GM21381 (cell line): ENCODE data around the gene ARRDC5.
"Not testable (repeated sequence)": the region's sequence is repeated elsewhere in the genome, so short reads cannot be mapped to it uniquely, and the experiment has no call there.

Experiments
- ATAC-seq: cut with Tn5 transposase; IDR thresholded peaks from one replicate; pipeline ENCODE4 v1.9.1; 2021; ENCODE audit warnings: mild to moderate bottlenecking, moderate library complexity; ENCODE audit not compliant: unreplicated experiment

Gene ARRDC5

DNA sequence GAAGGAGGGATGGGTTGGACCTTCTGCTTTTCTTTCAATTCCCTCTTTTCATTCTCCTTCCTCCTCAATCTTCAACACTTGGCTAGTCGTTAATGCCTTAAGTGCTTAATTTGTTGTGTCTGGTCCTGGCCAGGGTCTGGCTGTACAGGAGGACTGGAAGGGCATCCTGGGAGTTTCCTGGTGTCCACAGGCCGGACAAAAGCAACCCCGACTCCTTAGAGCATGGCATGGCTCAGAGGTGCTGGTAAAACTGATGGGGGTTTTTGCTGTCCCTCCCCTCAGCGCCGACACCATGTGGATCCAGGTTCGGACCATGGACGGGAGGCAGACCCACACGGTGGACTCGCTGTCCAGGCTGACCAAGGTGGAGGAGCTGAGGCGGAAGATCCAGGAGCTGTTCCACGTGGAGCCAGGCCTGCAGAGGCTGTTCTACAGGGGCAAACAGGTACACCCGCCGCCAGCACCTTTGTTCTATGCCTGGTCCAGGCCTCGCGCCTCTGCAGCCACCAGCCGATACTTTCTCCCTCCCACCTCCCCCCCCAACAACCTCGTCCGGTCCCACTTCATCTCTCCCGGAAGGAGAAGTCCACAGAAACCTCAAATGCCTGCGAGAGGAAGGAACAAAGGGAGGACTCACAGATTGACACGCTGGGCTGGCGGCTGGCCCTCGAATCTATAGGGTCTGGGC is 8.0 kb upstream of the ARRDC5 start:
- no peak for ATAC-seq

DNA sequence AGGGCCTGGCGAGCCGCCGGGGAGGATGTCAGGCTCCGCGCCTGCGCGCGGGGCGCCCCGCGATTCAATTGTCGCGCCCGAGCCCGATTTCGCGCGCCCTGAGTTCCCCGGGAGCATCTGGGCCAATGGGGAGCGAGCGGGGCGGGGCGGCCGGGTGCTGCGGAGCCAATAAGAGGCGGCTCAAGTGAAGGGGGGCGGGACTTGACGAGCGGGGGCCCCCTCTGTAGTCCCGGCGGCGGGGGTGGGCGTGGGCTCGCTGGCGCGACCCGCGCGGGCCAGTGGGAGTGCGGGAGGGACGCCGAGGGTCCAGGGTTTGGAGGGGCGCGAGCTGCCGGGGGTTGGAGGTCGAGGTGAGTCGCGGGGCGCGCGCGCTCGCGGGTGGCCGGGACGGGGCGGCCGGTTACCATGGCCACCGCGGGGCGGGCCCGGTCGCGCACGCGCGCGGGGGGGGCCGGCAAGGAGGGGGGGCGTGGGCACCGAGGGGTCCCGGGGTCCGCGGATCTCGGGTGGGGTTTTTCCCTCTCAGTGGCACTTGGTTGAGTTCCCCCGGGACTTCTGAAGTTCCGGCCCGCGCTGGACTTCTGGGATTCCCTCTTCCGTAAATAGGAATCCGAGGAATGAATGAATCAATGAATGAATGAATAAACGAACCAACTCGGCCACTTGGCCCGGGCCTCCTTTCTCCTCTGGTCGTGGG is 7.3 kb upstream of the ARRDC5 start:
- peak; percentile 69 for ATAC-seq

DNA sequence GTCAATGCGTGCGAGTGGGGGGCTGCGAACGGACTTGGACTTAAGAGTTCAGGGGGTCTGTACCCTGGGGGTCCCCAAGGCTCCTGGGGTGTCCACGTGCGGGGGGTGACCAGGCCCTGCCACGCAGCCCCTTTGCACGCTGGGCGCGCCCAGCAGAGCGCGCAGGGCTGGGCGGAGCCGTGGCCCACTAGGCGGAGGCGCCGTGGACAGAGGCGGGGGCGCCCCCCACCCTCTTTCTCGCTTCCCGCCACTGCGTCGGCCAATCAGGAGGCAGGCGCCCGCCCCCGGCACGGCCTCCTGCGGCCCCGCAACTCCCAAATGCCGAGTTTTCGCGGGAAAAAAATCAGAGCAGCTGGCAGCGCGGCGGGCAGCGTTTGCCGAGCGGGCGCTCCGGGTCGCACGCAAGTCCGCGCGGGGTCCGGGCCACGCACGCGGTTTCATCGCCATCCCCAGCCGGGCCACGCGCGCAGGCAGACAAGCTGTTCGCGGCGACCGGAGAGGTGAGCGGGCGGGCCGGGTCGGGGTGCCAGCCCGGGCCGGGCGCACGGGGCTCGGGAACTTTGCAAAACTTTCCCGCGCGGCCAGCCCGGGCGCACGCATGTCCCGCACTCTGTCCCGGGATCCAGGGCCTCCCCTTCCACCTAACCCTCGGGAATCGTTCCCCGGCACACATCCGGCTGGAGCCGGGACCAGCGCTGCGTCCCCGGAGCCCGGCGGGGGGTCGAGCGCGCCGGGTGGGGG is 6.6 kb upstream of the ARRDC5 start, which contains the start of gene UHRF1:
Gene UHRF1 (plus strand): TSS at position 346 of the 741 bp plus-strand sequence. CDS start 1,385 bp downstream, outside the sequence.
- ATAC-seq, result peak; percentile 30

DNA sequence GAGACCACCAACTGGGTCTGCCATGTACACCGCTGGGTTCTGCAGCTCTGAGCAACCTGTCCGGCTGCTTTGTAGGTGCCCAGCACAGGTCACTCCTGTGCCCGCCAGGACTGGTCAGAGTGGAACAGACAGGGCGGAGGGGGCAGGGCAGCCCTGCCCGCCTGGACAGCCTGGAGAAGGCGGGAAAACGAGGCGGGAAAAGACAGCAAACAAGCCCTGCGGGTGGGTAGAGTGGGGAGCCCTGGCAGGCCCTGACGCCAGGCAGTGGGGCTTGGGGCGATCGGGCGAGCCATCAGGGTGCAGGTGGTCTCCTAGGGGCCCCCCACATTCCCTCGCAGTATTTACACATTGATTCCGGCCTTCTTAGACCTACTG is 6.1 kb upstream of the ARRDC5 start:
- ATAC-seq, result no peak

DNA sequence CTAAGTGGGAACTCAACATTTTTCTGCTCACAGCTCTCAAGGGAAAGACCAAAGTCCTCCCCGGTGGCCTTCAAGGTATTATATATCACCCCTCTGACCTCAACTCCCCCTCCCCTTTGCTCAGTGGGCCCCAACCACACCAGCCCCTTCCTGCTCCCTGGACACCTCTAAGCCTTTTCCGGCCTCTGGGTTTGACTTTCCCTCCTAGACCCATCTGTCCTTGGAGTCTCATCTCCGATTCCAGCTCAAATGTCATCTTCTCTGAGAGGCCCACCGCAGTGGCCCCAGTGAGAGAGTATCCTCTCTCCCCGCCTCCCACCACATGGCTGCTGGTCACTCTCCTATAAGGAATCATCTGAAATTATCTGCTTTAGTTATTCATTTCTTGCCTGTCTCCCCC is 5.7 kb upstream of the ARRDC5 start:
- ATAC-seq, result no peak

DNA sequence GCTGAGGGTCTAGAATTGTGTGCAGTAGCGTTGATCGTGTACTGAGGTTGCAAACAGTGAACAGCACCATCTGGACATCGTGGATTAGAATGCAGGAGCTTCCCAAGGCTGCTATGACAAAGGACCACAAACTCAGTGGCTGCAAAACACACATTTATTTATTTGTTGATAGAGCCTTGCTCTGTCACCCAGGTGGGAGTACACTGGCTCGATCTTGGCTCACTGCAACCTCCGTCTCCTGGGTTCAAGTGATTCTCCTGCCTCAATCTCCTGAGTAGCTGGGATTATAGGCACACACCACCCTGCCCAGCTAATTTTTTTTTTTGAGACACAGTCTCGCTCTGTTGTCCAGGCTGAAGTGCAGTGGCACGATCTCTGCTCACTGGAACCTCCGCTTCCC is 4.3 kb upstream of the ARRDC5 start:
- ATAC-seq, result no peak

DNA sequence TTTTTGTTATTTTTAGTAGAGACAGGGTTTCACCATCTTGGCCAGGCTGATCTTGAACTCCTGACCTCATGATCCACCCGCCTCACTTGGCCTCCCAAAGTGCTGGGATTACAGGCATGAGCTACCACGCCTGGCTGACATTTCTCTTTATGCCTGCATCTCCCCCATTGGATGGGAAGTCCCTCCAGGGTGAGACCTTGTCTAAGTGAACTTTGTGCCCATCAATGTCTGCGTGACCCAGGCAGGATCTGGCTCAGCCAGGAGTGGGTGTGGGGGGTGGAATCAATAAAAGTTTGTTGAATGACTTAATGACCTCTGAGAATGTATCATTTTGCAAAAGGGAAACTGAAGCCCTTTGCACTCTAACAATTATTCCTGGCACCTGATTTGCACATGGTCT is 1.8 kb upstream of the ARRDC5 start:
- ATAC-seq, result no peak

DNA sequence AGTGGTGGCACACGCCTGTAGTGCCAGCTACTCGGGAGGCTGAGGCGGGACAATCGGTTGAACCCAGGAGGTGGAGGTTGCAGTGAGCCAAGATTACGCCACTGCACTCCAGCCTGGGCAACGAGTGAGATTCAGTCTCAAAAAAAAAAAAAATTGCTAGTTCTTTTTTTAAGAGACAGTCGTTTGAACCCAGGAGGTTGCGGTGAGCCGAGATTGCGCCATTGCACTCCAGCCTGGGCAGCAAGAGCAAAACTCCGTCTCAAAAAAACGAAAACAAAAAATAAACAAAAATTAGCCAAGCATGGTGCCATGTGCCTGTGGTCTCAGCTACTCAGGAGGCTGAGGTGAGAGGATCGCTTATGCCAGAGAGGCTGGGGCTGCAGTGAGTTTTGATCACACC is 1.8 kb downstream of the ARRDC5 start:
- ATAC-seq, result not testable (repeated sequence)

DNA sequence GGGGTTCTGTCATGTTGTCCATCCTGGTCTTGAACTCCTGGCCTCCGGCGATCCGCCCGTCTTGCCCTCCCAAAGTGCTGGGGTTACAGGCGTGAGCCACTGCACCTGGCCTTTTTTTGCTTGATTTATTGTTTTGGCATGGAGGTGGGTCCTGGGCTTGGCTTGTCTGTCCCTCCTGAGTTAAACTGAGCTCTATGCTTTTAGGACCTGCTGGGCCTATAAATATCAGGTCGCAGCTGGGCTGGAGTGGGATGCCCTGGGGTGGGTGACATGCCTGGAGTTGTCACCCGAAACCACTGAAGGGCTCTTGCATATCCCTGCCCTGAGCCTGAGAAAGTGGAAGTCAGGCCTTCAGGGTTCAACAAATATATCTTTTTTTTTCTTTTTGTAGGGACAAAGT is 5.5 kb downstream of the ARRDC5 start:
- no peak for ATAC-seq

DNA sequence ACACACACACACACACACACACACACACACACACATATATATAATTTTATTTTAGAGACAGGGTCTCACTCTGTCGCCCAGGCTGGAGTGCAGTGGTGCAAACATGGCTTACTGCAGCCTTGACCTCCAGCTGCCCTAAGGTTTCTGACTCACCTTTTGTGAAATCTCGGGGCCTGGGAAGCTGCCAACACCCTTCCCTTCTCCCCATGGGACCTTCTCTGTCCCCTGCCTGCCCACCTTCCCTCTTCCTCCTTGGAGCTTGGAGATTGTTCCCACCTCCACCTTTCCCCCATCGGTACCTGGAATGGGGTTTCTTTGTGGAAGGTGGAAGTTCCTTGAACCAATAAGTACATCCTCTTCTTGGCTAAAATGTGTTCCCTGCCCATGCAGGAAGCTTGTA is 6.3 kb downstream of the ARRDC5 start:
- no peak for ATAC-seq

DNA sequence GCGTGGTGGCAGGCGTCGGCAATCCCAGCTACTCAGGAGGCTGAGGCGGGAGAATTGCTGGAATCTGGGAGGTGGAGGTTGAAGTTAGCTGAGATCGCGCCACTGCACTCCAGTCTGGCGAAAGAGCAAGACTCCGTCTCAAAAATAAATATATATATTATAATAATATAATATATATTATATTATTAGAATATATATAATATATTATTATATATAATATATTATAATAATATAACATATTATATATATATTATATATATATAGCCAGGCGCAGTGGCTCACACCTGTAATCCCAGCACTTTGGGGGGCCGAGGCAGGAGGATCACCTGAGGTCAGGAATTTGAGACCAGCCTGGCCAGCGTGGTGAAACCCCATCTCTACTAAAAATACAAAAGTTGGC is 9.7 kb downstream of the ARRDC5 start:
- not testable (repeated sequence) for ATAC-seq

DNA sequence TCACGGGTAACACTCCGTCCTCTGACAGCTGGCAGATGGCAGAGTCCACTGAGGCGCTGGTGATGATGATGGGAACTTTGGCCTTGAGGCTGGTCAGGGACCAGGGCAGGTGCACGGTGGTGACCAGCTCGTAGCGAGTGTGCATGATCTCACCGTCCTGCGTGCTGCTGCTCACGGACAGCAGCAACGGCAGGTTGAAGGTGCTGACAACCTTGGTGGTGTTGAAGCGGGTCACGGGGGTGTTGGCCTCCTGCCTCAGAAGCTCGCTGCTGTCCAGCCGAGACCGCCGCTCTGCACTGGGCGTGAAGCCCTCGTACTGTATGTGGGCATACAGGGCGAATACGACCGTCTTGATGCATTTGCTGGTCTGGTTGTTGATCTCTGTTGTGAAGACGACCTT is 11.6 kb downstream of the ARRDC5 start:
- no peak for ATAC-seq

DNA sequence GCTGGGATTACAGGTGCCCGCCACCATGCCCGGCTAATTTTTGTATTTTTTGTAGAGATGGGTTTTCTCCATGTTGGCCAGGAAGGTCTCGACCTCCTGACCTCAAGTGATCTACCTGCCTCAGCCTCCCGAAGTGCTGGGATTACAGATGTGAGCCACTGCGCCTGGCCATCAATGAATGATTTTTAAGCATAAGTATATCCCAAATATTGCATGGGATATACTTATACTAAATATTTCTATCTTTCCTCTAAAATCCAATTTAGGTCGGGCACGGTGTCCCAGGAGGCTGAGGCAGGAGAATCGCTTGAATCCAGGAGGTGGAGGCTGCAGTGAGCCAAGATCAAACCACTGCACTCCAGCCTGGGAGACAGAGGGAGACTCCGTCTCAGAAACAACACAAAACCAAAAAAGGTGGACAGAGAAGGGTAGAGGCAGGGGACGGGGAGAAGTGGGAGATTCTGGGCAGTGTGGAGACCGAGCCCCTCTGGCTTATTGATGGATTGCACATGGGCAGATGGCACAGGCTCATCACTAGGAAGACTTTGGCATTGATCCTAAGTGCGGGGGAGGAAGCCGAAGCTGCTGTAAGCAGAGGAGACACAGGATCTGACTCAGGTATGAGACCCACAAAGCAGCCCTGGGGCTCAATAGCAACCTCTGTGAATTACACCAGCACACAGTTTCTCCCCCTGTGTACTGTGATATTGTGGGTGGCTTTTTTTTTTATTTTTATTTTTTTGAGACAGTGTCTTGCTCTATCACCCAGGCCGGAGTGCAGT is 13.5 kb downstream of the ARRDC5 start:
- ATAC-seq, result no peak

DNA sequence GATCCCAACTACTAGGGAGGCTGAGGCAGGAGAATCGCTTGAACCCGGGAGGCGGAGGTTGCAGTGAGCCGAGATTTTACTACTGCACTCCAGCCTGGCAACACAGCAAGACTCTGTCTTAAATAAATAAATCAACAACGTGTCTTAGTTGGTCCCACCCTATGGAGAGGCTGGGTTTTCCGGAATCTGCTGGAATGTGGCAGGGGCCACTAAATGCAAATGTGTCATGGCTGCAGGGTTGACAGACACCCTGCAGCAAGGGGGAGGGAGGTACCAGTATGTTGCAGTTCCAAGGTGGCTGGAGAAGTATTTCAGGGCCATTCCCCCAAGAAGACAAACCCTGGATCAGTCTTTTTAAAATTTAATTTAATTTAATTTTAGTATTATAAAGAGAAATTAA is 14.9 kb downstream of the ARRDC5 start:
- ATAC-seq, result not testable (repeated sequence)

DNA sequence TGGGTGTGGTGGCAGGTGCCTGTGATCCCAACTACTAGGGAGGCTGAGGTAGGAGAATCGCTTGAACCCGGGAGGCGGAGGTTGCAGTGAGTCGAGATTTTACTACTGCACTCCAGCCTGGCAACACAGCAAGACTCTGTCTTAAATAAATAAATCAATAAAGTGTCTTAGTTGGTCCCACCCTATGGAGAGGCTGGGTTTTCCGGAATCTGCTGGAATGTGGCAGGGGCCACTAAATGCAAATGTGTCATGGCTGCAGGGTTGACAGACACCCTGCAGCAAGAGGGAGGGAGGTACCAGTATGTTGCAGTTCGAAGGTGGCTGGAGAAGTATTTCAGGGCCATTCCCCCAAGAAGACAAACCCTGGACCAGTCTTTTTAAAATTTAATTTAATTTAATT is 17.7 kb downstream of the ARRDC5 start:
- ATAC-seq, result not testable (repeated sequence)

DNA sequence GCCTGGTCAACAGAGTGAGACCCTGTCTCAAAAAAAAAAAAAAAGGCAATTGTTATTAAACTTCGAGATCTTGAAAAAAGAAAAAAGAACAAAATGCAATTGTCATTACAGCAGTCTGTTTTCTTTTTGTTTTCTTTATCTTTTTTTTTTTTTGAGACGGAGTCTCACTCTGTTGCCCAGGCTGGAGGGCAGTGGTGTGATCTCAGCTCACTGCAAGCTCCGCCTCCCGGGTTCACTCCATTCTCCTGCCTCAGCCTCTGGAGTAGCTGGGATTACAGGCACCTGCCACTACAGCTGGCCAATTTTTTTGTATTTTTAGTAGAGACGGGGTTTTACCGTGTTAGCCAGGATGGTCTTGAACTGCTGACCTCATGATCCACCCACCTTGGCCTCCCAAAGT is 19.8 kb downstream of the ARRDC5 start:
- ATAC-seq, result not testable (repeated sequence)

DNA sequence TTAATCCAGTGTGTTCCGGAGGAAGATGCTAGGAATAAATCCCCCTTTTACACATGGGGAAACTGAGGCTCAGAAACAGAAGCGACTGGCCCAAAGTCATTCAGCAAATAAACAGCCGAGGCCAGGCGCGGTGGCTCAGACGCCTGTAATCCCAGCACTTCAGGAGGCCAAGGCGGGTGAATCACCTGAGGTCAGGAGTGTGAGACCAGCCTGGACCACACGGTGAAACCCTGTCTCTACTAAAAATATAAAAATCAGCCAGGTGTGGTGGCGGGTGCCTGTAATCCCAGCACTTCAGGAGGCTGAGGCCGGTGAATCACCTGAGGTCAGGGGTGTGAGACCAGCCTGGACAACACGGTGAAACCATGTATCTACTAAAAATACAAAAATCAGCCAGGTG is 23.7 kb downstream of the ARRDC5 start:
- no peak for ATAC-seq

DNA sequence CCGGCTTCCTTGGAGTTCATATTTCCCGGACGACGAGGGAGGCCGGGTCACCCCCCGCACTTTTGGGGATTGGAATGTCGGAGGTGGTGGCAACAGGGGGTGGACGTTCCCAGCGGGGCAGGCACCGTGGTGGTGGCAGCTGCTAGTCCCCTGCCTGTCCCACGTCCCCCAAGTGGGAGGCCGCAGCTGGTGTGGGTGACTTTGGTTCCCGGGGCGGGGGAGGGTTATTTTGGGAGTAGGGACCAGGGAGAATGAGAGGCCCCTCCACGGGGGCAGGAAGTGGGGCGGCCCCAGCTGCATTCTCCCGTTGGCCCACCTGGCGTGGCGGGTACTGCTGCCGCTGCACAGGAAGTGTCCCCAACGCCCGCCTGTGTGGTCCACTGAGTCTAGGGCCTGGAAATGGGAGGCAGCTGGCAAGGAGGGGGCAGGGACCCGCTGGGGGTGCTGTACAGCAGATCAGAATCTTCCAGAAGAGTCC is 24.2 kb downstream of the ARRDC5 start:
- ATAC-seq, result no peak

DNA sequence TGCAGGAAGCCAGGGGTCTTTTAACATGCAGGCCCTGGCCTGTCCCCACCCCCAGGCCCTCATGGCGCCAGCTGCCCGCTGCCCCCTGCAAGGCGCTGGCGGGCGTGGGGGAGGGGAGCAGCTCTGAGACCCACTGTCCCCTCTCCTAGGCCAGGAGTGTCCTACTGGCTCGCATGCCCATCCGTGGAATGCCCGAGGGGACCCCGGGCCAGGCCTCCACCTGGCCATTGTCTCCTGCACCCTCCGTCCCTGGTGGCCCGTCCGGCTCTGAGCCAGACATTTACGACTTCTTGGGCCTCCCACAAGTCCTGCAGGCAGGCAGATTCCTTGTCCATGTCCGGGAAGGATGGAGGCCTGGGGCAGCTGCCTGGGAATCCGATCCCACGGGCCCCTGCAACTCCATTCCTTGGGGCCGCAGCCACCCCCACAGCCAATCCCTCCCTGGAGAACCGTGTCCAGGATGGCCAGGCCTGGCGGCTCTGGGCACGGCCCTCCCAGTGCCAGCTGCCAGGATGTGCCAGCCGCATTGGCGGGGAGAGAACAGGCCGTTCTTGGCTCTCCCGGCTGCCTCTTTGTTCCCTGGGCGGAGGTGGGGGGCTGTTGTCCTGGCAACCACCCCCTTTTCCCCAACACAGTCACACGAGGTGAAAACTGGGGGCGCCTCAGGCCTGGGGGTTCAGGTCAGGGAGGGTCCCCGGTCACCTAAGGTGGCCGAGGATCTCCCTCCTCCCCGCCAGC is 24.8 kb downstream of the ARRDC5 start:
- ATAC-seq, result no peak

DNA sequence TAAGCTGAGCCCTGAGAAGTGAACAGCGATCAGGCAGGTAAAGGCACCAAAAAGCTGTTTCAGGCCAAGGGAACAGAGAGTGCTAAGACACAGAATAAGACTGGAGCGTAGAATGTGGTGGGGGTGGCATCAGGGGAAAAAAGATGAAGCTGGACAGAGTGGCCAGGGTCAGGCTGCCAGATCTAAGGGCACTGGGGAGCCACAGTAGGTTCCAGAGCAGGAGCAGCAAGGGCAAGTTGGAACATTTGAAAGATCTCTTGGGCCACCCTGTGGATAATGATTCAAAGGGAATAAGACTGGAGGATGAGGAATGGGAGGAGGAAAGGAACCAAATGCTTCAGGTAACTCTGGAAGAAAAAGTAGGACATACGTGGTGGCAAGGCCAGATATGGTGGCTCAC is 28.8 kb downstream of the ARRDC5 start:
- ATAC-seq, result no peak
